ENCODE results near the gene ADRA2C.

- TF ChIP-seq CTCF (IDR thresholded peaks at IDR 0.05) = no peak
- TF ChIP-seq POLR2A (IDR thresholded peaks at IDR 0.05) = no peak
Observed at GRCh38 chr4:3744901-3745300, 21.3 kb upstream of the ADRA2C start.
